RWPE2 (cell line): ENCODE measurements around the gene ADPRS.

ENCODE experiments used
- ATAC-seq: fragments of 200-7000 bp; cut with Tn5 transposase; 3 replicates; pipeline ENCODE4 v1.9.1; 2021; ENCODE audit warnings: low read depth
- DNase-seq: peaks from one replicate; pipeline ENCODE4 v3.0.0-alpha.2; 2020; ENCODE audit warnings: low spot score
- H3K27ac ChIP-seq: fragments of 450-650 bp; 2 replicates; pipeline ENCODE4 v1.5.1; 2017; ENCODE audit warnings: mild to moderate bottlenecking; ENCODE audit not compliant: poor library complexity, severe bottlenecking
- H3K27me3 ChIP-seq: fragments of 250-450 bp; sonication (Bioruptor Pico); 2 replicates; pipeline ENCODE4 v1.5.1; 2021; ENCODE audit warnings: mild to moderate bottlenecking, moderate library complexity; ENCODE audit not compliant: insufficient read depth, poor library complexity, severe bottlenecking
- H3K36me3 ChIP-seq: fragments of 250-450 bp; sonication (Bioruptor Pico); 2 replicates; pipeline ENCODE4 v1.5.1; 2020; ENCODE audit warnings: low read depth, mild to moderate bottlenecking, moderate library complexity
- H3K4me1 ChIP-seq: fragments of 250-450 bp; sonication (Bioruptor Pico); 2 replicates; pipeline ENCODE4 v1.5.1; 2021; ENCODE audit warnings: mild to moderate bottlenecking, moderate library complexity; ENCODE audit not compliant: insufficient read depth, poor library complexity, severe bottlenecking
- H3K4me3 ChIP-seq: fragments of 250-450 bp; sonication (Bioruptor Pico); 2 replicates; pipeline ENCODE4 v1.5.1; 2021; ENCODE audit warnings: mild to moderate bottlenecking, moderate library complexity; ENCODE audit not compliant: severe bottlenecking
- H3K9me3 ChIP-seq: fragments of 250-450 bp; sonication (Bioruptor Pico); 2 replicates; pipeline ENCODE4 v1.5.1; 2021; ENCODE audit warnings: mild to moderate bottlenecking, moderate library complexity; ENCODE audit not compliant: severe bottlenecking
- CTCF ChIP-seq: fragments of 450-650 bp; IDR thresholded peaks from one replicate; pipeline ENCODE4 v1.5.1; 2017; ENCODE audit warnings: mild to moderate bottlenecking, moderate library complexity; ENCODE audit not compliant: poor library complexity, severe bottlenecking

ADPRS gene

GRCh38 chr1:36098650-36099365, 10.1 kb downstream of the ADPRS start:
- Histone ChIP-seq H3K4me3 (no peak overlapping the region), H3K4me1 (no peaks in the 10 kb centered on the region), H3K36me3 (peaks cover 10% of the 10 kb centered on the region), H3K9me3 (no peaks in the 10 kb centered on the region), H3K27me3 (no peaks in the 10 kb centered on the region), H3K27ac (no peak overlapping the region)
- no peak for DNase-seq
- no peak for TF ChIP-seq CTCF
- ATAC-seq: no peak

GRCh38 chr1:36099681-36100341, 11.1 kb downstream of the ADPRS start:
- no peaks in the 10 kb centered on the region for H3K9me3 ChIP-seq
- H3K27me3 ChIP-seq: no peaks in the 10 kb centered on the region
- no peaks in the 10 kb centered on the region for H3K4me1 ChIP-seq
- peak; percentile 91 for TF ChIP-seq CTCF
- H3K36me3 ChIP-seq: 0 out of 2 replicates have a peak, but pooled peaks cover 5% of the 10 kb centered on the region
- no peak for DNase-seq
- no peak overlapping the region for H3K4me3 ChIP-seq
- H3K27ac ChIP-seq: no peak overlapping the region
- peak; percentile 87 for ATAC-seq

- H3K9me3 ChIP-seq: no peaks in the 10 kb centered on the region
- no peak for ATAC-seq
- H3K27ac ChIP-seq: no peak overlapping the region
- no peaks in the 10 kb centered on the region for H3K36me3 ChIP-seq
- no peak for DNase-seq
- H3K27me3 ChIP-seq: no peaks in the 10 kb centered on the region
- TF ChIP-seq CTCF: no peak
- H3K4me1 ChIP-seq: no peaks in the 10 kb centered on the region
- H3K4me3 ChIP-seq: no peak overlapping the region
Measured at GRCh38 chr1:36100376-36100775, 11.7 kb downstream of the ADPRS start.

GRCh38 chr1:36101546-36101945, 12.9 kb downstream of the ADPRS start:
- Histone ChIP-seq H3K4me1 (no peaks in the 10 kb centered on the region), H3K27me3 (no peaks in the 10 kb centered on the region), H3K9me3 (no peaks in the 10 kb centered on the region), H3K27ac (no peak overlapping the region), H3K4me3 (no peak overlapping the region), H3K36me3 (no peaks in the 10 kb centered on the region)
- DNase-seq (no peak), ATAC-seq (no peak)
- no peak for TF ChIP-seq CTCF

DNA sequence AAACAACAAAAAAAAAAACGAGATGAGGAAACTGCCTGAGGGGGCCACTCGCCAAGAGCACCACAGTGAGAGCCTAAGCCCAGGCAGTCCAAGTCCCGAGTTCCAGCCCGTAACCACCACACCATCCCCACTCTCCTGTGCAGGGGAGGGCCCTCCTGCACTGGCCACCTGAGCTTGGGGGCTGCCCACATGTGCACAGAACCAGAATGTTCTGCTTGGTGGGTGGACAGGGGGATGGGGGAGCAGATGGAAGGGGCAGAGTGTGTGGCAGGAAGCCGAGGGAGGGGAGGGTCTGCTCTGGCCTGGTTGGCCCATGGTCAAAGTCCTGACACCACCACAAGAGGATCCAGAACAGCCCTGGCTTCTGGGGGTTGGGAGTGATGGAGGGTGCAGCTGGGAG, 17.6 kb downstream of the ADPRS start:
- DNase-seq: no peak
- ATAC-seq: no peak
- no peak overlapping the region for H3K27ac ChIP-seq
- no peaks in the 10 kb centered on the region for H3K27me3 ChIP-seq
- H3K4me1 ChIP-seq: peaks cover 10% of the 10 kb centered on the region
- no peaks in the 10 kb centered on the region for H3K9me3 ChIP-seq
- no peaks in the 10 kb centered on the region for H3K36me3 ChIP-seq
- TF ChIP-seq CTCF: no peak
- no peak overlapping the region for H3K4me3 ChIP-seq
